ENCODE measurements around the gene LRP5. TPM values are rescaled to one million over a fixed set of nuclear protein-coding genes. Genes with fewer than 3 reads are reported as not detected.

The LRP5 gene
- polyA plus RNA-seq (2013, experiment 1 of 2) = 46.4 TPM
- 41.4 TPM for polyA plus RNA-seq (2013, experiment 2 of 2)

DNA sequence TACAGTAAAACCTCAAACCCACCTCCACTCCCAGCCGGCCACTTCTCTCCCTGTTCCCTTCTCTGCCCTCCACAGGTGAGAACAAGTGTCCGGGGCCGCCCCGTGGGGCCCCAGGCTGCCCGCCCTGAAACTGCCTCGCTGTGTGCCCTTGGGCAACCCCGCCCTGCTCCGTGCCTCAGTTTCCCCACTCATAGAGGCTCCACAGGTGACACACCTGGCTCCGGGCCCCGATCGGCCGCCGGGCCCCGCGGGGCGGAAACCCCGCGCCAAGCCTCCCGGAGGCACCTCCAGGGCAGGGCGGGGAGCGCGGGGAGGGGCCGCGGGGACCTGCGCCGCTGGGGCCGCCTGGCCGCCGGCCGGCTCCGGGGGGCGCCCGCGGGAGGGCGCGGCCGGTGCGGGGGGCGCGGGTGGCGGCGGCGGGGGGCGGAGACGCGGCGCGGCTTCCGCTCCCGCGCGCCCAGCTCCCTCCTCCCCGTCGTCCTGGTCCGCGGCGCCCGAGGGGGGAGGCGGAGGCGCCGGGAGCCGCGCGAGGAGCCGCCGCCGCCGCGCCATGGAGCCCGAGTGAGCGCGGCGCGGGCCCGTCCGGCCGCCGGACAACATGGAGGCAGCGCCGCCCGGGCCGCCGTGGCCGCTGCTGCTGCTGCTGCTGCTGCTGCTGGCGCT is at the start of gene LRP5:
LRP5 (plus strand) TSS at position 475 of the 663 bp plus-strand sequence; CDS start at position 599, 124 bp downstream.
- Histone ChIP-seq H3K14ac (ENCODE audit: low read length in 2 of 2) (peak within 1 kb of the TSS in 1 of 2 experiments; percentile 68), H2BK120ac (ENCODE audit: low read depth, low read length) (peak within 1 kb of the TSS; percentile 87), H3K79me1 (replicated peaks; ENCODE audit: low read length, poor library complexity, severe bottlenecking) (peaks cover 6% of the 10 kb centered on the region), H3K4me3 (ENCODE audit: insufficient read depth in 1 of 2, low read depth in 1 of 2, low read length in 2 of 2) (peak within 1 kb of the TSS; percentile 75 to 83), H3K4ac (ENCODE audit: low read depth in 1 of 2, low read length in 2 of 2) (peak within 1 kb of the TSS; percentile 57 to 89), H4K8ac (ENCODE audit: low read length) (peak within 1 kb of the TSS; percentile 82), H2BK12ac (ENCODE audit: low read length in 2 of 2) (peak within 1 kb of the TSS; percentile 3 to 59), H3K23ac (ENCODE audit: low read length in 2 of 2) (peak within 1 kb of the TSS in 1 of 2 experiments; percentile 36), H3K36me3 (ENCODE audit: control insufficient read depth in 1 of 2, insufficient read depth in 2 of 2, low read depth in 1 of 2, low read length in 2 of 2) (no peaks in the 10 kb centered on the region), H3K18ac (ENCODE audit: low read depth in 1 of 2, low read length in 2 of 2) (peak within 1 kb of the TSS; percentile 63 to 92), H3K27me3 (ENCODE audit: control insufficient read depth in 1 of 2, insufficient read depth in 1 of 2, low read length in 2 of 2) (no peaks in the 10 kb centered on the region), H4K91ac (ENCODE audit: low read length) (peak within 1 kb of the TSS; percentile 84), H3K9me3 (ENCODE audit: control insufficient read depth, low read length) (no peaks in the 10 kb centered on the region), H2BK15ac (ENCODE audit: low read depth, poor library complexity, severe bottlenecking) (peak within 1 kb of the TSS; percentile 100), H3K9ac (ENCODE audit: low read length) (peak within 1 kb of the TSS; percentile 82), H3K4me2 (ENCODE audit: low read length, poor library complexity, severe bottlenecking) (peak within 1 kb of the TSS; percentile 83), H2AFZ (ENCODE audit: low read depth, low read length) (no peak within 1 kb of the TSS), H3K4me1 (ENCODE audit: control insufficient read depth, insufficient read depth, low read depth, low read length) (peaks cover 36% of the 10 kb centered on the region), H2BK5ac (ENCODE audit: low read depth, low read length, poor library complexity, severe bottlenecking) (no peak within 1 kb of the TSS), H3K27ac (ENCODE audit: low read length, poor library complexity, severe bottlenecking) (no peak within 1 kb of the TSS), H2AK5ac (ENCODE audit: low read length, severe bottlenecking) (no peak within 1 kb of the TSS)
- DNase-seq = peak; percentile 31
- 23% methylated on average over 6 of the region's 85 CpGs for WGBS

DNA sequence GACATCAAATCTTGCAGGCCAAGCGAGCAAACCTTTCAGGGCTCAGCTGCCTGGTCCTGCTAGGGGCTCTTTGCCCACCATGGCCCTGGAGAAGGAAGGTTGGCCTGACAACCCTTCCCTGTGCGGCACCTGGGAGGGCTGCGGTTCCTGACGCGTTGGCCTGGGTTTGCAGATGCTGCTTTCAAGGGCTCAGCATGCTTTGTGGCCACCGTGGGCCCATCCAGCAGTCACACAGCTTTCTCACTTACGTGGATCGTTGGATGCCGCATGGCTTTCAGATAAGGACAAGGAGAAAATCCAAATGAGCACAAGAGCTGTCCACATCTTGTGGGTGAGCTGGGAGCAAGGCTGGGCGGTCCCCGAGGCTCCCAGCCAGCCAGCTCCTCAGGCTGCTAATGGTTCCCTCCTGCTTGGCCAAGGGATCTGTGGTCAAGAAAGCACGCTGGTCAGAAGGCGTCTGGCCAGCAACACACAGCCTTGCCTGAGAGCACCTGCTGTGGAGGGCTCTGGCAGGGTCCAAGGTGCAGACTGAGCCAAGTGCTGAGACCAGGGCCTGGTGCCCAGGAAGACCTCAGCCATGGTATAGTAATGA is 48.9 kb upstream of the LRP5 start:
- Histone ChIP-seq H4K91ac (ENCODE audit: low read length) (no peak overlapping the region), H3K18ac (ENCODE audit: low read depth in 1 of 2, low read length in 2 of 2) (no peak overlapping the region), H3K23ac (ENCODE audit: low read length in 2 of 2) (no peak overlapping the region), H3K14ac (ENCODE audit: low read length in 2 of 2) (no peak overlapping the region), H3K79me1 (replicated peaks; ENCODE audit: low read length, poor library complexity, severe bottlenecking) (peaks cover 26% of the 10 kb centered on the region), H3K36me3 (ENCODE audit: control insufficient read depth in 1 of 2, insufficient read depth in 2 of 2, low read depth in 1 of 2, low read length in 2 of 2) (peaks cover 76 to 77% of the 10 kb centered on the region in 2 experiments), H2BK15ac (ENCODE audit: low read depth, poor library complexity, severe bottlenecking) (no peak overlapping the region), H3K4ac (ENCODE audit: low read depth in 1 of 2, low read length in 2 of 2) (no peak overlapping the region), H2AK5ac (ENCODE audit: low read length, severe bottlenecking) (no peak overlapping the region), H2AFZ (ENCODE audit: low read depth, low read length) (no peak overlapping the region), H2BK12ac (ENCODE audit: low read length in 2 of 2) (no peak overlapping the region), H3K9me3 (ENCODE audit: control insufficient read depth, low read length) (no peaks in the 10 kb centered on the region), H2BK5ac (ENCODE audit: low read depth, low read length, poor library complexity, severe bottlenecking) (no peak overlapping the region), H3K4me3 (ENCODE audit: insufficient read depth in 1 of 2, low read depth in 1 of 2, low read length in 2 of 2) (no peak overlapping the region), H3K4me2 (ENCODE audit: low read length, poor library complexity, severe bottlenecking) (no peak overlapping the region), H3K9ac (ENCODE audit: low read length) (no peak overlapping the region), H3K27me3 (ENCODE audit: control insufficient read depth in 1 of 2, insufficient read depth in 1 of 2, low read length in 2 of 2) (no peaks in the 10 kb centered on the region), H4K8ac (ENCODE audit: low read length) (no peak overlapping the region), H3K4me1 (ENCODE audit: control insufficient read depth, insufficient read depth, low read depth, low read length) (peaks cover 3% of the 10 kb centered on the region), H3K27ac (ENCODE audit: low read length, poor library complexity, severe bottlenecking) (no peak overlapping the region), H2BK120ac (ENCODE audit: low read depth, low read length) (no peak overlapping the region)
- 97% methylated on average over 13 of the region's 13 CpGs for WGBS
- DNase-seq = no peak

DNA sequence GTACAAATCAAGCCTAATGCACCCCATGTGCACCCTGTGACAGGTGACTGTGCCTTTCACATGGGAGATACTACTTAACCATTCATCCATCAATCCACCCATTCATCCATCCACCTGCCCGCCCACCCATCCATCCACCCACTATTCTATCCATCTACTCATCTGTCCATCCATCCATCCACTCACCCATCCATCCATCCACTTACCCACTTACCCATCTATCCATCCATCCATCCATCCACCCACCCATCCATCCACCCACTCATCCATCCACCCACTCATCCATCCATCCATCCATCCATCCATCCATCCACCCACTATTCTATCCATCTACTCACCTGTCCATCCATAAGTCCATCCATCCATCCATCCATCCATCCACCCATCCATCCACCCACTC is 48.1 kb upstream of the LRP5 start:
- Histone ChIP-seq H3K27ac (ENCODE audit: low read length, poor library complexity, severe bottlenecking) (no peak overlapping the region), H3K27me3 (ENCODE audit: control insufficient read depth in 1 of 2, insufficient read depth in 1 of 2, low read length in 2 of 2) (no peaks in the 10 kb centered on the region), H3K9me3 (ENCODE audit: control insufficient read depth, low read length) (no peaks in the 10 kb centered on the region), H2AFZ (ENCODE audit: low read depth, low read length) (no peak overlapping the region), H3K4me1 (ENCODE audit: control insufficient read depth, insufficient read depth, low read depth, low read length) (peaks cover 3% of the 10 kb centered on the region), H4K91ac (ENCODE audit: low read length) (no peak overlapping the region), H3K18ac (ENCODE audit: low read depth in 1 of 2, low read length in 2 of 2) (no peak overlapping the region), H3K9ac (ENCODE audit: low read length) (no peak overlapping the region), H3K14ac (ENCODE audit: low read length in 2 of 2) (no peak overlapping the region), H2BK15ac (ENCODE audit: low read depth, poor library complexity, severe bottlenecking) (no peak overlapping the region), H3K4ac (ENCODE audit: low read depth in 1 of 2, low read length in 2 of 2) (no peak overlapping the region), H3K4me2 (ENCODE audit: low read length, poor library complexity, severe bottlenecking) (no peak overlapping the region), H2BK120ac (ENCODE audit: low read depth, low read length) (no peak overlapping the region), H3K23ac (ENCODE audit: low read length in 2 of 2) (no peak overlapping the region), H2AK5ac (ENCODE audit: low read length, severe bottlenecking) (no peak overlapping the region), H4K8ac (ENCODE audit: low read length) (no peak overlapping the region), H3K36me3 (ENCODE audit: control insufficient read depth in 1 of 2, insufficient read depth in 2 of 2, low read depth in 1 of 2, low read length in 2 of 2) (peaks cover 77% of the 10 kb centered on the region in 2 experiments), H3K79me1 (replicated peaks; ENCODE audit: low read length, poor library complexity, severe bottlenecking) (peaks cover 26% of the 10 kb centered on the region), H2BK5ac (ENCODE audit: low read depth, low read length, poor library complexity, severe bottlenecking) (no peak overlapping the region), H3K4me3 (ENCODE audit: insufficient read depth in 1 of 2, low read depth in 1 of 2, low read length in 2 of 2) (no peak overlapping the region), H2BK12ac (ENCODE audit: low read length in 2 of 2) (no peak overlapping the region)
- 100% methylated on average over 1 of the region's 1 CpG for WGBS
- no peak for DNase-seq

DNA sequence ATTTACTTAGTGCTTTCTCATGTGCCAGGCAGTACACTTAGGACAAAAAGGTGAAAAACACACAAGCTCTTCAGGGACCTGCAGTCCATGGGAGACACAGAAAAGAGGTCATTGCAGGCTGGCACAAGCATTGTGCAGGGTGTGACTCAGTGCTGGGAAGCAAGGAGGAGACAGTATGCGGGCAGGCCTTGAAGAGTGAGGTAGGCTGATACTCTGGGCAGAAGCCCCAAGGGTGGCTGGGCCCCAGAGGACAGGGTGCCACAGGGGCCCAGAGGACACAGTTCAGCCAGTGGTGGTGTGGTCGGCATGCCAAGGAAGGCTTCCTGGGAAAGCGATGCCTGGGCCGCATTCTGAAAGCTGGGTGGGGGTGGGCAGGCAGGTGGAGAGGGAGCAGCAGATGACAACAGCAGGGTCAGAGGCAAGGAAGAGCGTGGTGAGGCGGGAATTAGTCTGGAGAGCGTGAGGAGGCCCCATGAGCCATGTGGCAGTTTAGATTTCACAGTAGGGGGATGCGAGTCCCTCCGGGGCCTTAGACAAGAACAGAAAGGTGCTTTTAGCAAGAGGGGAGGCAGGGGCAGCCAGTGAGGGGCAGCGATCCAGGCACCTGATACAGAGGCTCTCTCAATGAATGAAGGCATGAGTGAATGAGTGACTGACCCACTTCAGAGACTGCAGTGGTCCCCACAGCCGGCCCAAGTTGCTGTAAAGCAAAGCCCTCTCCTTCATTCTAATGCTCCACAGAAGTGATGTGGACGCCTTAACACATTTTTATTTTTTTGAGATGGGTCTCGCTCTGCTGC is 47.5 kb upstream of the LRP5 start:
- H3K9me3 ChIP-seq (ENCODE audit: control insufficient read depth, low read length) = no peaks in the 10 kb centered on the region
- no peak overlapping the region for H3K4me2 ChIP-seq (ENCODE audit: low read length, poor library complexity, severe bottlenecking)
- peaks cover 80% of the 10 kb centered on the region in 2 experiments for H3K36me3 ChIP-seq (ENCODE audit: control insufficient read depth in 1 of 2, insufficient read depth in 2 of 2, low read depth in 1 of 2, low read length in 2 of 2)
- H3K14ac ChIP-seq (ENCODE audit: low read length in 2 of 2) = no peak overlapping the region
- H3K9ac ChIP-seq (ENCODE audit: low read length) = no peak overlapping the region
- no peak overlapping the region for H3K23ac ChIP-seq (ENCODE audit: low read length in 2 of 2)
- no peak overlapping the region for H4K8ac ChIP-seq (ENCODE audit: low read length)
- H3K79me1 ChIP-seq (replicated peaks; ENCODE audit: low read length, poor library complexity, severe bottlenecking) = peaks cover 26% of the 10 kb centered on the region
- H3K4ac ChIP-seq (ENCODE audit: low read depth in 1 of 2, low read length in 2 of 2) = no peak overlapping the region
- H3K27ac ChIP-seq (ENCODE audit: low read length, poor library complexity, severe bottlenecking) = no peak overlapping the region
- H3K18ac ChIP-seq (ENCODE audit: low read depth in 1 of 2, low read length in 2 of 2) = no peak overlapping the region
- no peak for DNase-seq
- no peaks in the 10 kb centered on the region for H3K27me3 ChIP-seq (ENCODE audit: control insufficient read depth in 1 of 2, insufficient read depth in 1 of 2, low read length in 2 of 2)
- H2BK5ac ChIP-seq (ENCODE audit: low read depth, low read length, poor library complexity, severe bottlenecking) = no peak overlapping the region
- no peak overlapping the region for H3K4me3 ChIP-seq (ENCODE audit: insufficient read depth in 1 of 2, low read depth in 1 of 2, low read length in 2 of 2)
- 96% methylated on average over 13 of the region's 13 CpGs for WGBS
- no peak overlapping the region for H2BK120ac ChIP-seq (ENCODE audit: low read depth, low read length)
- no peak overlapping the region for H2BK15ac ChIP-seq (ENCODE audit: low read depth, poor library complexity, severe bottlenecking)
- H2AK5ac ChIP-seq (ENCODE audit: low read length, severe bottlenecking) = no peak overlapping the region
- H3K4me1 ChIP-seq (ENCODE audit: control insufficient read depth, insufficient read depth, low read depth, low read length) = peaks cover 7% of the 10 kb centered on the region
- H4K91ac ChIP-seq (ENCODE audit: low read length) = no peak overlapping the region
- H2AFZ ChIP-seq (ENCODE audit: low read depth, low read length) = no peak overlapping the region
- no peak overlapping the region for H2BK12ac ChIP-seq (ENCODE audit: low read length in 2 of 2)
